Cerebellar cortex (tissue), 1 donor: Measurements from ENCODE around the gene SUOX.
"Not testable (repeated sequence)": the region's sequence is repeated elsewhere in the genome, so short reads cannot be mapped to it uniquely, and the experiment has no call there.

Experiments
- DNase-seq: peaks from one replicate; pipeline ENCODE4 v3.0.0-alpha.2; 2015; ENCODE audit warnings: low spot score

Gene SUOX

GRCh38 chr12:56020423-56021184 is 23.5 kb downstream of the SUOX start, which contains the start of gene IKZF4:
TSS of gene IKZF4 (plus strand) at chr12:56021043. CDS start at chr12:56021494, 451 bp downstream.
- peak; percentile 49 for DNase-seq

- peak; percentile 45 for DNase-seq
Measured at GRCh38 chr12:56021889-56022497, 24.9 kb downstream of the SUOX start.

GRCh38 chr12:56028511-56029165 is 31.6 kb downstream of the SUOX start:
- DNase-seq = no peak

- DNase-seq = no peak
Measured at GRCh38 chr12:56029166-56029519, 32.1 kb downstream of the SUOX start.

GRCh38 chr12:56029666-56030293 is 32.7 kb downstream of the SUOX start:
- peak; percentile 48 for DNase-seq

- no peak for DNase-seq
Measured at GRCh38 chr12:56031987-56032386, 34.9 kb downstream of the SUOX start.

- DNase-seq = no peak
Measured at GRCh38 chr12:56034586-56035332, 37.7 kb downstream of the SUOX start.

GRCh38 chr12:56037161-56037560 is 40.1 kb downstream of the SUOX start:
- DNase-seq = no peak

- DNase-seq = no peak
Measured at GRCh38 chr12:56038022-56038655, 41.1 kb downstream of the SUOX start.

- no peak for DNase-seq
Measured at GRCh38 chr12:56040151-56040550, 43.1 kb downstream of the SUOX start.

- DNase-seq = no peak
Measured at GRCh38 chr12:56040963-56041551, 44.0 kb downstream of the SUOX start.

- peak; percentile 99 for DNase-seq
Measured at GRCh38 chr12:56041552-56042429, 44.7 kb downstream of the SUOX start, which contains the start of gene RPS26. TSS of gene RPS26 (plus strand) at chr12:56041918. CDS start at chr12:56042167, 249 bp downstream.

- DNase-seq = not testable (repeated sequence)
Measured at GRCh38 chr12:56042430-56042813, 45.3 kb downstream of the SUOX start.

- DNase-seq = no peak
Measured at GRCh38 chr12:56042843-56043242, 45.8 kb downstream of the SUOX start.

- DNase-seq = peak; percentile 50
Measured at GRCh38 chr12:56046027-56046780, 49.1 kb downstream of the SUOX start.

GRCh38 chr12:56053407-56053893 is 56.4 kb downstream of the SUOX start:
- DNase-seq = no peak
